ENCODE data around the gene PNO1. TPM values are rescaled to one million over a fixed set of nuclear protein-coding genes. Genes with fewer than 3 reads are reported as not detected.

The PNO1 gene
- total RNA-seq, 4 donors from 2014 or later, result 9.4 to 28.7 (median 13.6) TPM

GRCh38 chr2:68158134-68158447, 403 bp downstream of the PNO1 start:
- TF ChIP-seq, protein P1, sequence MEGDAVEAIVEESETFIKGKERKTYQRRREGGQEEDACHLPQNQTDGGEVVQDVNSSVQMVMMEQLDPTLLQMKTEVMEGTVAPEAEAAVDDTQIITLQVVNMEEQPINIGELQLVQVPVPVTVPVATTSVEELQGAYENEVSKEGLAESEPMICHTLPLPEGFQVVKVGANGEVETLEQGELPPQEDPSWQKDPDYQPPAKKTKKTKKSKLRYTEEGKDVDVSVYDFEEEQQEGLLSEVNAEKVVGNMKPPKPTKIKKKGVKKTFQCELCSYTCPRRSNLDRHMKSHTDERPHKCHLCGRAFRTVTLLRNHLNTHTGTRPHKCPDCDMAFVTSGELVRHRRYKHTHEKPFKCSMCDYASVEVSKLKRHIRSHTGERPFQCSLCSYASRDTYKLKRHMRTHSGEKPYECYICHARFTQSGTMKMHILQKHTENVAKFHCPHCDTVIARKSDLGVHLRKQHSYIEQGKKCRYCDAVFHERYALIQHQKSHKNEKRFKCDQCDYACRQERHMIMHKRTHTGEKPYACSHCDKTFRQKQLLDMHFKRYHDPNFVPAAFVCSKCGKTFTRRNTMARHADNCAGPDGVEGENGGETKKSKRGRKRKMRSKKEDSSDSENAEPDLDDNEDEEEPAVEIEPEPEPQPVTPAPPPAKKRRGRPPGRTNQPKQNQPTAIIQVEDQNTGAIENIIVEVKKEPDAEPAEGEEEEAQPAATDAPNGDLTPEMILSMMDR (IDR thresholded peaks at IDR 0.05; ENCODE audit: low read depth), result no peak

DNA sequence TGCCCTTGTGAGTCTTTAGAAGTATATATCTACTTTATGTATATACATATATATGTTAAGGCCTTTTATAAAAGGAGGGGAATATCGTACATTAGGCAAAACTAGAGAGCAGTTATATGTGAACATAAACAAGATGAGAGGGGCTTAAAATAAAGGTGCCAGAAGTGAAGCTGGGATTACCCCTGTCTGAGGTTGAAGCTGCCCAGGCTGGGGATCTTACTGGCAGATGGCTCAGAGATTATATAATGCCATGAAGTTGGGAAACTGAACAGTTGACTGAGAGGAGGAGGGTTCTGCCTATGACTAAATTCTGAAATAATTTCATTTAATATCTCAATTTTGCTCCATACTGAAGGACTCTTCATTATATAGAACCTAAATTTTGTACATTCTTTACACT, 6.0 kb downstream of the PNO1 start:
- TF ChIP-seq, protein P1 (IDR thresholded peaks at IDR 0.05; ENCODE audit: low read depth), result no peak

DNA sequence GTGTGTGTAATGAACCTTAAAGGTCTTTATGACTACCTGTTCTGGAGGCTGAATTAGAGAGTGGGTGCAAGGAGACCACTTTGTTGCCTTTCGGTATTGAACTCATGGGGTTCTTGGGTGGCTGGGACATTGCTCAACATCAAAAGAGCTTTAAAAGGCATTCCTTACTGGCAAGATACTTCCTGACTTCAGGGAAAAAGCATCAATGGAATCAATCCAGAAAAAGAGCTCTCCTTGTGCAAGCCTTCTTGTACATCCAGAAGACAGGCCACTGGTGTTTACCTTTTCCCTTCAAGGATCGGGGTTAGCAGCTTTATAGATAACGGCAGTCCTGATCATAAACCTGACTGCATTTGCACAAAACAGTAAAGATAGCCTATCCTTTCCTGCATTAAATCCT, 9.5 kb downstream of the PNO1 start:
- TF ChIP-seq, protein P1 (IDR thresholded peaks at IDR 0.05; ENCODE audit: low read depth), result no peak

DNA sequence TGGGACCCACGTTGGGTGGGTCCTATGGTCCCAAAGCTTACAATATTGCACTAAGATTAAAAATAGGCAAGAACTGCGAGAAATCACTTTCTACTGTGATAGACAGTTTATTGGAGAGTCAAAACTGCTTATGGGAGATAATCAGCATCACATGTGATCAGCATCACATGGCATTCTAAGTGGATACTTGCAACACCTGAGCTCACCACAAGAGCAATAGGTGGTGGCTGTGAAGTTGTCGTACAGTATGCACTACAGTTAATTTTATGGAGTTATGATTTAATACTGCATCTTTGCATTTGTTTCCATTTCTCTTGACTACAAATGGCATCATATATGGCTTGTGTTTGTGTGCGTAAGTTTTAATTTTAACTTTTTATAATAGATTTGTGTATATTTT, 11.6 kb downstream of the PNO1 start:
- TF ChIP-seq, protein P1 (IDR thresholded peaks at IDR 0.05; ENCODE audit: low read depth), result no peak

DNA sequence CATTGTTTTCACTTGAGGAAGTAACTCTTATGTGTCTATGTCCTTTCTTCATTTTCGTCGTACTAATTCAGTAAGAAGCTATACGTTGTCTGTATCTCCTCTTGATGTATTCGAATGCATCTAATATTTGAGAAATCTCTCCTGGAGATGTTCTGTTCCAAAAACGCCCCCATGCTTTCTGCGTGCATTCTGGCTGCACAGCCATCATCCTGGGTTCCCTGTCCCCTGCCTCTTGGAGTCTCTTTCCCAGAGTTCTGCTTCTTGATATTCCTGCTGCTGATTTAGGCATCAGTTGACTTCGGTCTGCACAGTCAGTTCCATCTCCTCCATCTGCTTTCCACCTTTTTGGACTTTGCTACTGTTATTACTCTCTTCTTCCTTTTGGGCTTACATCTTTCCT, 13.5 kb downstream of the PNO1 start:
- TF ChIP-seq, protein P1 (IDR thresholded peaks at IDR 0.05; ENCODE audit: low read depth), result no peak

GRCh38 chr2:68171684-68172083, 14.0 kb downstream of the PNO1 start:
- TF ChIP-seq, protein P1 (IDR thresholded peaks at IDR 0.05; ENCODE audit: low read depth), result no peak

DNA sequence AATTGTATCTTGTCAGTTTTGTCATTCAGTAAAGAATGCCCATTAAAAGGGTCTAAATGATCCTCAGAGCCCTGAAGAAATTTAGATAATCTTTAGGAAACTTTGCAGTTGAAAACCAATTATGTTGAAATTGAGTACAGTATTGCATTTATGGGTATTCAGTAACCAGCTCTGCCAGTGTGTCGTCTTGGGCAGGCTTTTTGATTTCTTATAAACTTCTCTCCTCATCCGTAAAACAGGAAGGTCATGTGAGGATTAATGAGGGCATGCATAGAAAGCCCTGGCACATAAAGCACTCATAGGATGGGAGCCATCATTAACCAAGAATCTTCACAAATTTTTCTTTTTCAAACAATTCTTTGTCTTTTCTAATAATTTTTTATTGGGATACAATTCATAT, 14.8 kb downstream of the PNO1 start:
- TF ChIP-seq, protein P1 (IDR thresholded peaks at IDR 0.05; ENCODE audit: low read depth), result no peak

All from subcutaneous adipose tissue (tissue), 4 donors.